A204.1 (cell line): ENCODE results near the gene VPS11.
"Not testable (repeated sequence)": the region's sequence is repeated elsewhere in the genome, so short reads cannot be mapped to it uniquely, and the experiment has no call there.

Experiments used
- FAIRE-seq: peaks from 2 replicates; lab custom pipeline; 2012; peaks lifted over from hg19 to GRCh38; lab: Jason Lieb, UNC

Gene VPS11

DNA sequence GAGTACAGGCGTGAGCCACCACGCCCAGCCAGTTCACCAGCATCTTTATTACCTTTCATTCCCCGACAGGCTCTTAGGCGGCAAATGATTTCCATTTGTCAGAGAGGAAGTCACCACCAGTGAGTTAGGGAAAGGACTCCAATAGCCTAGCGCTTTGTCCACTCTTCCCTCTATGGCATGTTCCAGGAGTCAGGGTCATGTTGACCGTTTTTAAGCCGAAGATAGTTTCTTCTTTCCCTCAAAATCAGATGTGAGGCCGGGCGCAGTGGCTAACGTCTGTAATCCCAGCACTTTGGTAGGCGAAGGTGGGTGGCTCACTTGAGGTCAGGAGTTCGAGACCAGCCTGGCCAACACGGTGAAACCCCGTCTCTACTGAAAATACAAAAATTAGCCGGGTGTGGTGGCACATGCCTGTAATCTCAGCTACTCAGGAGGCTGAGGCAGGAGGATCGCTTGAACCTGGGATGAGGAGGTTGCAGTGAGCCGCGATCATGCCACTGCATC lies 35.6 kb downstream of the VPS11 start:
- not testable (repeated sequence) for FAIRE-seq

DNA sequence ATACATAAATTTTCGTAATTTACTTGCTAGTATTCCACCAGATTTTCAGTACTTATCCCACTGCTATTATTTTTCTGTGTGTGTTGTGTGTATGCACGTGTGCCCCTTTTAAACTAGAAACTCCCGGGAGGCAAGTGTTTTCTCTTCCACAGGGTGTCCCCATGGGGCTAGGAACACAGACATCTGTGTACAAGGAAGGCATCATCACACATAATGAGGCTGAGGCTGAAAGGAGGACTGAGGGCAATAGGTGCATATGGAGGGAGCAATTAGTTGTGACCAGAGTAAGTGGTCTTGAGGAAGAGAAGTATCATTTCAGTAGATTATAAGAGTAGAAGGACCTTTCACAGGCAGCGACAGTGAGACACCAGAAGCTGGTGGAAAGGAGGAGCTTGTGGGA lies 36.2 kb downstream of the VPS11 start:
- FAIRE-seq: no peak

DNA sequence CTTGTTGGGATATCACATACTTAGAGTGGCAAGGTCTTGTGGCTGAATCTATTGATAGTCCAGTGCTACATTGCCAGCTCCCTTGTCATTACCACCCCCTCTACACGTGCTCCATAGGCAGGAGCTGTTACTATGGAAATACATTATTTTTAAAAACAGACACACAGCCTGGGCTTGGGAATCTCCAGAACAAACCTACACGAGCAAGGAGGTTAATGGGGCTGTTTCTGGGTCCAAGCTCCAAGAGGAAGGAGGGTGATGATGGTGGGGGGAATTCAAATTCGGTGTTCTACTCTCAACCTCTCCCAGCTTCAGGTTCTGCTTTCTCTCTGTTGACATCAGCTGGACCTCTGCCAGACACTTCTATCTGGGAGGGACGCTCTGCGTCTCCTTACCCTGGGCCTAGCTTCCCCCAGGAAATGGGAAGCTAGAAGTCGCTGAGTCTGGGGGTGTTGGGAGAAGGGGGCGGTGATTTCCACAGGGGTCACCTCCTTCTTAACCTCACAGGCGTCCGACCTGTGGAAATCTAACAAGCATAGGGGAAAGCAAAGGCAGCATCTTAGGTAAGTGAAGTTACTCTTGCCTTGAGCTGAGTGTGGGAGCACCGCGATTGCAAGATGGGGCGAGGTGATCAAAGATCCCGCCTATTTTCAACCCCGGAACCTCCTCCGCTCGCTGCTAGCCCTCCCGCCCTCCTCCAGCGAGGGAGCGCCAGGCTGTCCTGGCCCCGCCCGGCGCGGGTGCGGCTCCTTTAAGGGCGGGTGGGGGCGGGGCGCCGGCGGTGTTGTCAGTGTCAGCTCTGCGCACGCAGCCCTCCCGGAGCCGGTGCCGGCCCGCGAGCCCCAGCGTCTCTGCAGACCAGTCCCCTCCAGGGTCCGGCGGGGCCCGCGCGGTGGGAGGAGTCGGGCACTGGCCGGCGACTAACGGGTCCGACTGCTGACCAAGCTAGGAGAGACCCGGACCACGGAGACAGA lies 39.2 kb downstream of the VPS11 start, which contains the start of gene C2CD2L:
Gene C2CD2L (plus strand): TSS at position 781 of the 974 bp plus-strand sequence. CDS start 398 bp downstream, outside the sequence.
- no peak for FAIRE-seq

DNA sequence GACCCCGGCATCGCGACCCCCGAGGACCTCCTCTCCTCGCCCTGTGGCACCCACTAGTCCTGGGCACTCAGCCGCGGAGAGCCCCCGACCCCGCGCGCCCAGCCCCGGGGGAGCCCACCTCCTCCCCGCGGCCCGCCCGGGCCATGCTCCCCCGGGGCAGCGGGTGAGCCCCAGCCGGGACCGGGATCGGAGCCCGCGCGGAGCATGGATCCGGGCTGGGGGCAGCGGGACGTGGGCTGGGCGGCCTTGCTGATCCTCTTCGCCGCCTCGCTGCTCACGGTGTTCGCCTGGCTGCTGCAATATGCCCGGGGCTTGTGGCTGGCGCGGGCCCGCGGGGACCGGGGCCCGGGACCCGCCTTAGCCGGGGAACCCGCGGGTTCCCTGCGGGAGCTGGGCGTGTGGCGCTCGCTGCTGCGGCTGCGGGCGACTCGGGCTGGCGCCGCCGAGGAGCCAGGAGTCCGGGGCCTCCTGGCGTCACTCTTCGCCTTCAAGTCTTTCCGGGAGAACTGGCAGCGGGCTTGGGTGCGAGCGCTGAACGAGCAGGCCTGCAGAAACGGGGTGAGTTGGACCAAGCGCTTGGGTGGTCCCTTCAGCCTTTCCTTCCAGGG lies 40.0 kb downstream of the VPS11 start:
- no peak for FAIRE-seq

DNA sequence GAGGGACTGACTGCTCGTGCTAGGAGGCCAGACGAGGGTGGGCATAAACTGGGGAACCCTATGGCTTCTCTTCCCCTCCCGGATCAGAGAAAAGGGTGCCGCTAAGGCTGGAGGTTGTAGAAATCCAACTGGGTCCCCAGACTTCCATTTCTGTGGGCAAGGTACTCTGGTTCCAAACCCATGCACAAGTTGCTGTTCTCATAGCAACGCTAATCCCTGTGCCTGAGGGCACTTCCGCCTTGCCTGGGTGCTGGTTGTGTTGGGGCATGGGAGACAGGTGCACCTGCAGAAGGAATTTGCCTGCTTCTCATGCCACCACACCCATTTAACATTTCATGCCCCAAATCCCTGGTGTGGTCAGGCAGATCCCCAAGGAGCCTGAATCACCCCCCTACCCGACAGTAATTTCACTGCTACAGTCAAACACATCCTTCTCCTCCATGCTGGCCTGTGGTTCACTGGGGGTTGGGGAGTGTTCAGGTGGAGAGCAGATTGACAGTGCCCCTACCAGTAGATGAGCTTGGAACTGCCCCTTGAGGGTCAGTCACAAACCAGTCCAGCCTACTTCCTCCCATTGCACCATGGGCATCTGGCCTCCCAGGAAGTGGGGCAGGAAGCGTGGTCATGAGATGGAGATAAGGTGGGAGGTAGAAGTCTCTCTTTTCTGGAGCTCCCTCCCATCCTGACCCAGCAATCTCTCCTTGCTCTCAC lies 40.7 kb downstream of the VPS11 start:
- FAIRE-seq: no peak

DNA sequence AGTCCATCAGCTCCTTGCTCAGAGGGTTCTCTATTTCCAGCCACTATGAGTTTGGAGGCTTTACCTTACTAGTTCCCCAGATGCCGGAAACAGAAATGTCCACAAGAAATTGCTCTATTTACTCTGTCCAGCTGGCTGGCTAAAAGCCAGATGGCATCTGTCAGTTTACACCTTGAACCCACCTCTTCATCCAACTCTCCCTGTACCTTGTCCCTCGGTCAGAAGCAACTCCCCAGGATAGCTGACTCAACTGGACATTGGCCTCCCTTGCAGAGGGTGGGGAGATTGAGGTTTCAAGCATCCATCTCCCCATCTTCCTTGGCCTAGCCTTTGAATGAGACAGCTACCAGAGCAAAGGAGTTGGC lies 41.2 kb downstream of the VPS11 start:
- no peak for FAIRE-seq

DNA sequence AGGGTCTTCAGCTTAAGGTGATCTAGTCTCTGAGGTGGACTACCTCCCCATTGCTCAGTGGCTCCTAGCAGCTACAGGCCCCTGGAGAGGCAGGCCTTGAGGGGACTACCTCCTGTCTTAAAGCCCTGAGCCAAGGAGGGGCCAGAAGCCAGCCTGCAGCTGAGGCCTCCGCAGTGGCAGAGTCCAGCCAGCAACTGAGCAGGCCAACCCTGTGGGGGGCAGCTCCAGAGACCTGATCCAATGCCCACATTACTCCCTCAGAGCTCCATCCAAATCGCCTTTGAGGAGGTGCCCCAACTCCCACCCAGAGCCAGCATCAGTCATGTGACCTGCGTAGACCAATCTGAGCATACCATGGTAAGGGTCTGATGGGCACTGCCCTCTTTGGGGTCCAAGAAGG lies 42.2 kb downstream of the VPS11 start:
- no peak for FAIRE-seq

DNA sequence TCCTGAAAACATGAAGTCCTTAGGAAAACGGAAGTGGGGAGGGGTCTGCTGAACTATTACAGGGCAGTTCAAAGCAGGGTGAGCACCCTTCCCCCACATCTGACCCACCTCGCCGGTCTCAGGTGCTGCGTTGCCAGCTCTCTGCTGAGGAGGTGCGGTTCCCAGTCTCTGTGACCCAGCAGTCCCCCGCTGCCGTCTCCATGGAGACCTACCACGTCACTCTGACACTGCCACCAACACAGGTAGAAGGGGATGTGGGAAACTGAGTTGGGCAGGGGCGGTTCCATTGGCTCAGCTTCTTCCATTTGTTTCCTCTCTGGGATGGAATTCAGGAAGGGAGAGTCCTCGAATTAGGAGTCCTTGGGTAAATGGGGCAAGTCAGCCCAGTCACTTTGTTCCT lies 42.8 kb downstream of the VPS11 start:
- no peak for FAIRE-seq

DNA sequence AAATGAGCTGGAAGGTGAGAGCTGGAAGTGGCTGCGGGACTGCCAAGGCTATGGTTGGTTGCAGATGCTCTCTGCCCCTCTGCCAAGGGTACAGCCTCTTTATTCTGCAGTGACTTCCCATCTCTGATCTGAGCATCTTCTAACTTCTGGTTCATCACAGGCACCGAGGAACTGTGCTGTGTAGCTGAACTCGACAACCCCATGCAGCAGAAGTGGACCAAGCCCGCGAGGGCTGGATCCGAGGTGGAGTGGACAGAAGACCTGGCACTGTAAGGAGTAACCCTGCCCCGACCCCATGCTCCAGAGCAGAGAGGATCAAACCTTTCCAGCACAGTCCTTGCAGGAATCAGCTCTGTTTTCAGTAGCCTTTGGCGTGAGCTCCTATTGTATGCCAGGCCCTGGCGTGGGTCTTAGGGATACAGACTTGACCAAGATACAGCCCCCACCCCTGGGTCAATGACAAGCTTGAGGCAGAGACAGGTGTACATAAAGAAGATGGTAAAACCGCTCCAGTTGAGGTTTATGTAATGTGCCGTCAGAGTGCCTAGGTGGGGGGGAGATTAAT lies 43.8 kb downstream of the VPS11 start:
- FAIRE-seq: no peak

DNA sequence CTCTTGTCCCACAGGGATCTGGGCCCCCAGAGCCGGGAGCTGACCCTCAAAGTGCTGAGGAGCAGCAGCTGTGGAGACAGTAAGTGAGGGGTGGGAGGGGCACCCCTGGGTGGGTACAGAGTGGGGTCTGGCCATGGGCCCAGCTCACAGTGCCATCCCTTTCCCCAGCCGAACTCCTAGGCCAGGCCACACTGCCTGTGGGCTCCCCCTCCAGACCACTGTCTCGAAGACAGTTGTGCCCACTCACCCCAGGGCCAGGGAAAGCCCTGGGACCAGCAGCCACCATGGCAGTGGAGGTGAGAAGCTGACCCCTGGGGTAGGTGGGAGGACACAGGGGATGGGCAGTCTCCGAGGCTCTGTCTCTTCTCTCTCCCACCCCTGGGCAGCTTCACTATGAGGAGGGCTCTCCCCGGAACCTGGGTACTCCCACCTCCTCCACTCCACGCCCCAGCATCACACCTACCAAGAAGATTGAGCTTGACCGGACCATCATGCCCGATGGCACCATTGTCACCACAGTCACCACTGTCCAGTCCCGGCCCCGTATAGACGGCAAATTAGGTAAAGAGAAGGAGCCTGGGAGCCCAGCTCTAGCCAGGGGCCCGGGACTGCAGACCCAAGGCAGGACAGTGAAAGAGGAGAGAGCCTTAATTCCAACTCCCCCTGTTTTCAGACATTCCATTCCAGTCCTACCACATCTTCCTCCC lies 44.8 kb downstream of the VPS11 start:
- no peak for FAIRE-seq

DNA sequence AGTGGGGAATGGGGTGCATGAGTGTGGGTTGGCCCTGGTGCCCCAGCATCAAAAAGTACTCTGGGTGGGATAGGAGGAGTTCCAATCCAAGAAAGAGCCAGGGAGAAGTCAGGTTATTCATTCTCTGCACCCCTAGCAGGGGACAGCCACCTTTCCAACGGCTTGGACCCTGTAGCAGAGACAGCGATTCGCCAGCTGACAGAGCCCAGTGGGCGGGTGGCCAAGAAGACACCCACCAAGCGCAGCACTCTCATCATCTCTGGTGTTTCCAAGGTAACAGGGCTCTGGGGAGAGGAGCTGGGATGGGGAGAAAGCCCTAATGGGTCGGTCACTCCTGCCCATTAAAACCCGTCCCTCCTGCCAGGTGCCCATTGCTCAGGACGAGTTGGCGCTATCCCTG lies 46.1 kb downstream of the VPS11 start:
- no peak for FAIRE-seq

DNA sequence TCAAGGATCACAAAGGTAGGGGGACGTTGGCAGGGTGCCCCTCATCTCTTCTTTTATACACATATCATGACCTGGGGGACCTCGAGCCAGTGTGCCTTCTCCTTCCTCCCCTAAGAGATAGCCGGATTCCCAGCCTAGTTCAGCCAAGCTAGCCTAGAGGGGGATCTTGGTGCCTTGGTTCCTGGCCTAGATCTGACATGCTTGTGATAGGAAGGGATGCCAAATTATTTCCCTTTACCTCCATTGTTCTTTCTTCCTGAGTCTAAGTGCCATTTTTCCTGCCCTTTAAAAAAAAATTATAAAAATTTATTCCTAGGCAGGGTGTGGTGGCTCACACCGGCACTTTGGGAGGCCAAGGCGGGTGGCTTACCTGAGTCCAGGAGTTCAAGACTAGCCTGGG lies 46.7 kb downstream of the VPS11 start:
- no peak for FAIRE-seq

DNA sequence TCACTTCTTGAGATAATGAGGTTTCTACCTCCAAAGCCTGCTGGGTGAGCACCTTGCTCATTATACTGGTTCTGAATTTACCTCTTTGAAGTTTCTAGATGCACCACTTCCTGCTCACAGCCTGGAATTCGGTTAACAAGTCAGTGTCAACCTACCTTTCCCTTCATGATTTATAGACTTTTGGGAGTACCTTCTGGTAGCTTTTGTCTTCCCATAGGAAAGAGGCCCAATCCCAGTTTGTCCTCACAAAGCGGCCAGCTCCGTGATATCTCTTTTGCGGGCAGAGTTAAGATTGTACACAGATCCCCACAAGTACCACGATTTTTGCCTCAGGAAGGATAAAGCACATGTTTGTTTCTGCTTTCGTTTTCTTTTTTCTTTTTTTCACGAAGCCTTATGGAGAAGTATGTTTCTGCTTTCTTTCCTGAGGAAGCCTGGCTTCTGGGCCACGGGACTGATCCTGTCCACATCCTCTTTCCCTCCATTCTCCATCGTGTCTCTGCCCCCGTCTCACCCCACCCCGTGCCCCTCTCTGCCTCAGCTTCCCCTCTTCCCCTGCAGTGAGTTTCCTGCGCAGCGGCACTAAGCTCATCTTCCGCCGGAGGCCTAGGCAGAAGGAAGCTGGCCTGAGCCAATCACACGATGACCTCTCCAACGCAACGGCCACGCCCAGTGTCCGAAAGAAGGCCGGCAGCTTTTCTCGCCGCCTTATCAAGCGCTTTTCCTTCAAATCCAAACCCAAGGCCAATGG lies 48.0 kb downstream of the VPS11 start:
- no peak for FAIRE-seq

DNA sequence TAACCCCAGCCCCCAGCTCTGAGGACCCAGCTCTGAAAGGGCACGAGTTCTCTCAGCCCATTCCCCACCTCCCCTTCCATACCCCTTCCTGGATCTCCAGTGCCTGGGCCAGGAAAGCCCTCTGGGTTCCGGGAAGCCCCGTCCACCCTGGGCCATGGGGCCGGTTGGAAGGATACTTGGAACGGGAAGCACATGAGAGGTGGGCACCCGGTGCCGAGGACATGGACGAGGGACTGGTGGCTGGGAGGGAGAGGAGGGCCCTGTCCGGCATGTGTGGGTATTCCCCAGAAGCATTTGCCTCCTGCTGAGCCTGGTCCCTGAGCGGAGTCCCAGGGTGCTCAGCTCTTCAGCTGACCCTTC lies 48.6 kb downstream of the VPS11 start:
- no peak for FAIRE-seq

DNA sequence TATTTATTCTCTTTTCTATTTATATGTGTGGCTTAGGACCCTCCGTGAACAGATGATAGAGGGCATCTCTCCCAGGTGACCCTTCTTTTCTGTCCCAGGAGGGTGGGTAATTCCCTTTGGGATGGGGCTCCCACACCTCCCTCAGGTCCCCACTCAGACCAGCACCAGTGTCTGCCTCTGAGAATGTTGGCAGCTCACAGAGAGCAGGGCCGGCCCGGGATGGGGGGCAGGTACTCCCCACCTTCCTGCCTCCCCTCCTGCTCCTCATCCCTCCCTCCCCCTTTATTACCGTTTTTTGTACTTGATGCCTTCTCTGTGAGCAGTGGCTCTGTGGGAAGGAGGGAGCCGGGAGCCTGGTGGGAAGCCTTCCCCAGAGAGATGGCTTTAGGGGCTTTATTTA lies 49.0 kb downstream of the VPS11 start:
- FAIRE-seq: no peak

DNA sequence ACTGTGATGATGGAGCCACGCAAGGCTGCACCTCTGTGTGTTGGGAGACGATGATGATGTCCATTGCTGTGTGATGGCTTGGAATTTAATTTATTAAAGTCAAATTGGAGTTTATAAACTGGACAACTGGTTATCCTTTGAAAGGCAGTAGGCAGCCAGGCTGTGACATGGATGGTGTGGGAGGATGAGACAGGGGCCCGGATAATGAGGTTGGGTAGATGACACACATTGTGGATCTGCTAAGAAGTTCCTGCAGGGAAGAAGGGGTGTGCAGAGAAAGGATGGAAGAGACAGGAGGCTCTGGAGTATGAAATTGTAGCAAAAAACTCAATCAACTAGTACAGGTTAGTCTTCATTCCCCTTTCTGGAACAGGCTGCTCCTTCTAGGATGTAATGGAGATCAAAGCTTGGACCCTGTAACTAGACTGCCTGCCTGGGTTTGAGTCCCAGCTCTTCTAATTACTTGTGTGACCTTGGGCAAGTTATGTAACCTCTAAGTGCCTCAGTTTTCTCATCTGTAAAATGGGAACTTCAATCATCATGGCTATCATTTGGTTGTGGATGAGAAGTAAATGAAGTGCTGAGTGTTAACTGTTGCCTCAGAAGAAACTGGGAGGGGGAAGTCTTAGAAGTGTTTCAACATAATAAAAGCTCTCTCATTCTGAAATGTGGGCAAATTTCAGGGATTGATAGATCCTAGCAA lies 49.5 kb downstream of the VPS11 start:
- no peak for FAIRE-seq

DNA sequence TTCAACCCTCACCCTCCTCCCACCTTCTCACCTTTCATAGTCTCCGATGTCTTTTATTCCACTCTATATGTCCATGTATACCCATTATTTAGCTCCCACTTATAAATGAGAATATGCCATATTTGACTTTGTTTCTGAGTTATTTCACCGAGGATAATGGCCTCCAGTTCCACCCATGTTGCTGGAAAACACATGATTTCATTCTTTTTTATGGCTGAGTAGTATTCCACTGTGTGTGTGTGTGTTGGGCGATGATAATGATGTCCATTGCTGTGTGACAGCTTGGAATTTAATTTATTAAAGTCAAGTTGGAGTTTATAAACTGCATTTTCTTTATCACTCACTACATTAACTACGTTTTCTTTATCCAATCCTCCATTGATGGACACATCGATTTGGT lies 50.6 kb downstream of the VPS11 start:
- FAIRE-seq: no peak

DNA sequence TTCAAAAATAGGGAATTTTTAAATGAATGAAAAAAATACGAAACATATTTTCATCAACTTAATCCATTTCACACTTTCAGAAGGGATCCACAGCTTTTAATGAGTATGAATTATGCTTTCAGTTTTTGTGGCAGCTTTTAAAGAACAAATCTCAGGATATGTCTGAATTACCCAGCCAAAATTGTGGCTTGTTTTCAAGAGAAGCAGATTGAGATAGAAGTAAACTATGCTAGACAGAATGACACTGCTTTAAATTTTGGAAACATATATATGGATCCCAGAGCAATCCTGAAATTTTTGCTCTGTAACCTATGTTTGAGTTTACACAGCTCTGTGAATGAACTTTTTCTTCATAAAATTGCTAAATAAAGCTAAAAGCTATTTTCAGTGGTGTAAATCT lies 51.3 kb downstream of the VPS11 start:
- no peak for FAIRE-seq

DNA sequence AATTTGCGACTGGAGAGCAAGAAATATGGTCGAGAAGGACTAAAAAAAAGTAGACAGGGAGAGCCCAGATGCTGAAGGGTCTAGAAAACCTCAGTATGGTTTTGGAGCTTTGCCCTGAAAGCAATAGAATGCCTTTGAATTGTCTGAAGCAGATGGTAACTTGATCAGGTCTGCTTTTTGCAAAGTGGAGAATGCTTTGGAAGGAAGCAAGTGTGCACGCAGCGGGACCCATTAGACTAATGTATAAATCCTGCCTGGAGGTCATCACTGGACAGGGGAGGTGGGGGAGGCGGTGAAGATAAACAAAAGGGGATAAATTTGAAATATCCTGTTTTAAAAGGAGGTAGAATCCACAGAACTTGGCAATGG lies 53.0 kb downstream of the VPS11 start:
- no peak for FAIRE-seq

DNA sequence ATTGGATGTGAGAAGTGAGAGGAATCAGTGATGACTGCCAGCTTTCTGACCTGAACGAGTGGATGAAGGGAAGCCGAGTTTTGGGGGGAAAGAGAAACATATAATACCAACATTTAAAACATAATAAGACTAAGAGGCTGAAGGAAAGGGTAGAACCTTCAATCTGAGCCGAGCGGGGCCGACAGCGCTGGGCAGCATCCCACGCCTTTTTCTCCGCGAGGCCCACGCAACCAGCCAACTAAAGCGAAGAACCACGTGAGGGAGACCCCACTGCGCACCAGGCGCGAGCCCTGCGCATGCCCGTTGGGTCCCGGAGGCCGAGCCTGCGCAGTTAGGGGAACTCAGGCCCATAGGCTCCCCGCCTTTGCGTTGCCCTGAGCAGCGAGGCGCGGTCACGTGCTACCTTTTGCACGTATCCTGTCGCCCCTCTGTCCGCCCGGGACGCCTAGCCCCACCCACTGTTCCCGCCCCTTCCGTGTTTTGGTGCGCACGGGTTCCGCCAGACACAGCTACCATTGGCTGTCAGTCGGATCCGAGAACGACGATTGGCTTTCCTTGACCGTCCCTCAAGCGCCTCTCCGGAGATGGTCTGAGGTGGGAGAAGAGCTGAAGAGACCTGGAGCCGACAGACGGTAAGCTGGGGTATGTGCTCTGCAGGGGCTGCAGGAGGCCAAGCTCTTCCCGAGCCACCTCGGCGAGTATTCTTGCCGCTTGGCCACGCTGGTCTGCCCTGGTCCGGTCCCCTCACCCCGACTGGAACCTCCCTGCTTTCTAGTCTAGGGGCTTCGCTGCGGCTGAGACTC lies 53.6 kb downstream of the VPS11 start, which contains the start of gene HINFP:
Gene HINFP (plus strand): TSS at position 573 of the 803 bp plus-strand sequence. CDS start 5,365 bp downstream, outside the sequence.
- FAIRE-seq: peak; percentile 97
